Uterus (tissue), 2 donors: ENCODE measurements around the gene GUCD1.

Experiments used
- CTCF ChIP-seq, 4 experiments: fragments of 200-600 bp in 2 of 4; fragments of 450-650 bp in 2 of 4; sonication (generic) in 2 of 4; IDR thresholded peaks; one replicate each; pipeline ENCODE4 v1.5.1; 2016 to 2019; ENCODE audit warnings: antibody characterized with exemption in 4 of 4, mild to moderate bottlenecking in 2 of 4, moderate library complexity in 1 of 4
- POLR2A ChIP-seq, 2 donors: fragments of 450-650 bp; IDR thresholded peaks; one replicate each; pipeline ENCODE4 v1.6.1; 2016; ENCODE audit warnings: antibody characterized with exemption in 2 of 2, mild to moderate bottlenecking in 1 of 2, moderate library complexity in 1 of 2

DNA sequence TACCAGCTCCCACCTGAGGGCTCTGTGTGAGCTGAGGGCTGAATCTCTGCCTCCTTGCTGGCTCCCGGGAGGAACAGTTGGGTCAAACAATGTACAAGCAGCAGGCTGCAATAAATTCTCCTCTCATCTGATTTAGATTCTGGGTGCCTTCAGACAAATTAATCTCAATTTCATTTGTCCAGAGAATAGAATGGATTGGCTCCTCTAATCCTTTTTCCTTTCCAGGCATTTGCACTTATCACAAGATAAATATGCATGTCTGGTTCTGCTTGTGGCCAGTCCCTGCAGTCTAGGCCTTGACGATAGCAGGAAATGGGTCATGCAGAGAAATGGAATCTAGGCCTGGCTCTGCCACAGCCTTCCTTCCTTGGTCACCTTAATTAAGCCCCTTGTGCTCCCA, 31.1 kb downstream of the GUCD1 start:
- no peak for TF ChIP-seq CTCF (IDR thresholded peaks at IDR 0.05)
- TF ChIP-seq POLR2A (IDR thresholded peaks at IDR 0.05), result no peak
